NCI-H2196 treated with DMSO at 0.1 percent for 48 hours (cell line): ENCODE measurements around the gene SSTR3.
"Not testable (repeated sequence)": the region's sequence is repeated elsewhere in the genome, so short reads cannot be mapped to it uniquely, and the experiment has no call there.

Experiments used
- DNase-seq: peaks from one replicate; lab custom pipeline; 2025; ENCODE audit not compliant: unreplicated experiment; lab: John Stamatoyannopoulos, UW

SSTR3 gene

GRCh38 chr22:37212174-37212906 is at the start of gene SSTR3:
TSS of gene SSTR3 (minus strand) at chr22:37212477. CDS start at chr22:37207803, 4,674 bp downstream.
- DNase-seq, result no peak

- DNase-seq, result peak; percentile 20
Observed at GRCh38 chr22:37260901-37261336, 48.6 kb upstream of the SSTR3 start.

- no peak for DNase-seq
Observed at GRCh38 chr22:37260155-37260795, 48.0 kb upstream of the SSTR3 start.

- no peak for DNase-seq
Observed at GRCh38 chr22:37259540-37260029, 47.3 kb upstream of the SSTR3 start.

- DNase-seq, result no peak
Observed at GRCh38 chr22:37258753-37259401, 46.6 kb upstream of the SSTR3 start.

- no peak for DNase-seq
Observed at GRCh38 chr22:37258005-37258752, 45.9 kb upstream of the SSTR3 start.

- no peak for DNase-seq
Observed at GRCh38 chr22:37256075-37256726, 43.9 kb upstream of the SSTR3 start.

- DNase-seq, result no peak
Observed at GRCh38 chr22:37255558-37256006, 43.3 kb upstream of the SSTR3 start.

- no peak for DNase-seq
Observed at GRCh38 chr22:37254867-37255233, 42.6 kb upstream of the SSTR3 start.

GRCh38 chr22:37254209-37254866 is 42.1 kb upstream of the SSTR3 start:
- no peak for DNase-seq

GRCh38 chr22:37253126-37253660 is 40.9 kb upstream of the SSTR3 start:
- DNase-seq, result no peak

GRCh38 chr22:37251836-37252235 is 39.6 kb upstream of the SSTR3 start:
- DNase-seq, result not testable (repeated sequence)

- no peak for DNase-seq
Observed at GRCh38 chr22:37249986-37250385, 37.7 kb upstream of the SSTR3 start.

GRCh38 chr22:37248251-37248650 is 36.0 kb upstream of the SSTR3 start:
- no peak for DNase-seq

GRCh38 chr22:37245740-37246139 is 33.5 kb upstream of the SSTR3 start:
- DNase-seq, result no peak

- DNase-seq, result no peak
Observed at GRCh38 chr22:37244922-37245722, 32.8 kb upstream of the SSTR3 start.

GRCh38 chr22:37244114-37244921 is 32.0 kb upstream of the SSTR3 start, which contains the start of gene RAC2:
TSS of gene RAC2 (minus strand) at chr22:37244269. CDS start at chr22:37244148, 121 bp downstream.
- no peak for DNase-seq
